Neural progenitor cell (in vitro differentiated cells): ENCODE measurements around the gene LURAP1L. TPM values are rescaled to one million over a fixed set of nuclear protein-coding genes. Genes with fewer than 3 reads are reported as not detected.
"Not testable (repeated sequence)": the region's sequence is repeated elsewhere in the genome, so short reads cannot be mapped to it uniquely, and the experiment has no call there.

Experiments
- DNase-seq: peaks from one replicate; pipeline ENCODE4 v3.0.0-alpha.2; 2016; ENCODE audit warnings: low spot score
- H2AFZ ChIP-seq: fragments of 200-600 bp; sonication (generic); replicated peaks from 2 replicates; pipeline ENCODE4 v1.6.1; 2016; ENCODE audit warnings: antibody characterized with exemption
- H3F3A ChIP-seq: fragments of 200-600 bp; sonication (generic); 2 replicates; pipeline ENCODE4 v1.6.1; 2016; ENCODE audit warnings: antibody characterized with exemption, low read depth
- H3K27ac ChIP-seq: fragments of 200-600 bp; sonication (generic); 2 replicates; pipeline ENCODE4 v1.5.1; 2016; ENCODE audit warnings: mild to moderate bottlenecking
- H3K27me3 ChIP-seq: fragments of 200-600 bp; sonication (generic); 2 replicates; pipeline ENCODE4 v1.6.1; 2016; ENCODE audit warnings: mild to moderate bottlenecking, moderate library complexity
- H3K36me3 ChIP-seq: fragments of 200-600 bp; sonication (generic); 2 replicates; pipeline ENCODE4 v1.5.1; 2016
- H3K4me1 ChIP-seq: fragments of 200-600 bp; sonication (generic); 2 replicates; pipeline ENCODE4 v1.6.1; 2016; ENCODE audit warnings: mixed run types
- H3K4me2 ChIP-seq: fragments of 200-600 bp; sonication (generic); 2 replicates; pipeline ENCODE4 v1.6.1; 2016
- H3K4me3 ChIP-seq: fragments of 200-600 bp; sonication (generic); 2 replicates; pipeline ENCODE4 v1.5.1; 2016
- H3K79me2 ChIP-seq: fragments of 200-600 bp; sonication (generic); 2 replicates; pipeline ENCODE4 v1.6.1; 2016; ENCODE audit warnings: low read depth
- H3K9ac ChIP-seq: fragments of 200-600 bp; sonication (generic); 2 replicates; pipeline ENCODE4 v1.6.1; 2016
- H3K9me3 ChIP-seq: fragments of 200-600 bp; sonication (generic); 2 replicates; pipeline ENCODE4 v1.5.1; 2016; ENCODE audit warnings: low read depth
- H4K20me1 ChIP-seq: fragments of 200-600 bp; sonication (generic); 2 replicates; pipeline ENCODE4 v1.6.1; 2016; ENCODE audit warnings: low read depth
- H3K27ac Mint-ChIP-seq: 3 replicates; pipeline ENCODE4 v1.8.0; 2021; ENCODE audit warnings: mixed read lengths
- H3K27me3 Mint-ChIP-seq: 2 replicates; pipeline ENCODE4 v1.8.0; 2022; ENCODE audit warnings: low read depth, mild to moderate bottlenecking, inconsistent platforms, moderate library complexity, mixed read lengths; ENCODE audit not compliant: insufficient read depth
- H3K36me3 Mint-ChIP-seq: 3 replicates; pipeline ENCODE4 v1.8.0; 2021; ENCODE audit warnings: mixed read lengths
- H3K4me1 Mint-ChIP-seq: 3 replicates; pipeline ENCODE4 v1.8.0; 2021; ENCODE audit warnings: mixed read lengths
- H3K4me3 Mint-ChIP-seq: 3 replicates; pipeline ENCODE4 v1.8.0; 2021; ENCODE audit warnings: mild to moderate bottlenecking, moderate library complexity, mixed read lengths
- H3K9me3 Mint-ChIP-seq: 3 replicates; pipeline ENCODE4 v1.8.0; 2020; ENCODE audit warnings: mixed read lengths
- CTCF ChIP-seq: fragments of 200-600 bp; sonication (generic); IDR thresholded peaks from 2 replicates; pipeline ENCODE4 v1.5.1; 2017; ENCODE audit warnings: antibody characterized with exemption, mild to moderate bottlenecking
- EZH2 ChIP-seq: fragments of 200-600 bp; sonication (generic); IDR thresholded peaks from 2 replicates; pipeline ENCODE4 v1.6.1; 2017; ENCODE audit warnings: antibody characterized with exemption, mild to moderate bottlenecking, moderate library complexity
- EZH2phosphoT487 ChIP-seq: fragments of 200-600 bp; sonication (generic); IDR thresholded peaks from 2 replicates; pipeline ENCODE4 v1.6.1; 2017; ENCODE audit warnings: antibody characterized with exemption
- total RNA-seq: library from RNA; depleted of rRNA; stranded (reverse); fragments of >200 nt; gene quantifications from 2 replicates; pipeline ENCODE4 v1.2.3, GENCODE V29; 2015; ENCODE audit warnings: low replicate concordance

Gene LURAP1L
- total RNA-seq, 1 donor from 2014 or later = 0.75 TPM

GRCh38 chr9:12860998-12861397 lies 86.2 kb downstream of the LURAP1L start:
- Mint-ChIP-seq H3K9me3 (no peaks in the 10 kb centered on the region), H3K27ac (no peak overlapping the region), H3K4me3 (no peak overlapping the region), H3K36me3 (no peaks in the 10 kb centered on the region), H3K4me1 (peaks cover 17% of the 10 kb centered on the region), H3K27me3 (no peaks in the 10 kb centered on the region)
- no peaks in the 10 kb centered on the region for H4K20me1 ChIP-seq
- no peak overlapping the region for H2AFZ ChIP-seq
- DNase-seq = no peak
- peaks cover 13% of the 10 kb centered on the region for H3K4me1 ChIP-seq
- H3K27ac ChIP-seq = no peak overlapping the region
- H3K27me3 ChIP-seq = no peaks in the 10 kb centered on the region
- no peaks in the 10 kb centered on the region for H3K79me2 ChIP-seq
- H3K36me3 ChIP-seq = no peaks in the 10 kb centered on the region
- H3F3A ChIP-seq = no peaks in the 10 kb centered on the region
- no peaks in the 10 kb centered on the region for H3K9me3 ChIP-seq
- H3K9ac ChIP-seq = no peak overlapping the region
- H3K4me3 ChIP-seq = no peak overlapping the region
- TF ChIP-seq CTCF (no peak), EZH2 (no peak), EZH2phosphoT487 (no peak)
- no peak overlapping the region for H3K4me2 ChIP-seq

GRCh38 chr9:12862611-12863410 lies 88.0 kb downstream of the LURAP1L start:
- Mint-ChIP-seq H3K4me3 (no peak overlapping the region), H3K27ac (no peak overlapping the region), H3K27me3 (no peaks in the 10 kb centered on the region), H3K4me1 (peaks cover 9% of the 10 kb centered on the region), H3K9me3 (peaks cover 5% of the 10 kb centered on the region), H3K36me3 (no peaks in the 10 kb centered on the region)
- H3K36me3 ChIP-seq = no peaks in the 10 kb centered on the region
- H2AFZ ChIP-seq = no peak overlapping the region
- no peak overlapping the region for H3K4me2 ChIP-seq
- H3K9me3 ChIP-seq = no peaks in the 10 kb centered on the region
- H3F3A ChIP-seq = no peaks in the 10 kb centered on the region
- no peak overlapping the region for H3K4me3 ChIP-seq
- H3K9ac ChIP-seq = no peak overlapping the region
- no peak overlapping the region for H3K27ac ChIP-seq
- TF ChIP-seq CTCF = no peak
- no peak for TF ChIP-seq EZH2
- TF ChIP-seq EZH2phosphoT487 = no peak
- no peaks in the 10 kb centered on the region for H3K27me3 ChIP-seq
- no peak for DNase-seq
- no peaks in the 10 kb centered on the region for H4K20me1 ChIP-seq
- H3K79me2 ChIP-seq = no peaks in the 10 kb centered on the region
- peaks cover 6% of the 10 kb centered on the region for H3K4me1 ChIP-seq

GRCh38 chr9:12863618-12864017 lies 88.8 kb downstream of the LURAP1L start:
- no peak overlapping the region for H3K4me2 ChIP-seq
- peaks cover 6% of the 10 kb centered on the region for H3K4me1 ChIP-seq
- H3F3A ChIP-seq = no peaks in the 10 kb centered on the region
- no peaks in the 10 kb centered on the region for H3K79me2 ChIP-seq
- Mint-ChIP-seq H3K4me1 (peaks cover 9% of the 10 kb centered on the region), H3K4me3 (no peak overlapping the region), H3K27me3 (no peaks in the 10 kb centered on the region), H3K27ac (no peak overlapping the region), H3K36me3 (peaks cover 2% of the 10 kb centered on the region), H3K9me3 (peaks cover 8% of the 10 kb centered on the region)
- no peak overlapping the region for H3K27ac ChIP-seq
- no peak for DNase-seq
- no peak overlapping the region for H3K4me3 ChIP-seq
- TF ChIP-seq EZH2 (no peak), EZH2phosphoT487 (no peak), CTCF (no peak)
- no peaks in the 10 kb centered on the region for H4K20me1 ChIP-seq
- no peaks in the 10 kb centered on the region for H3K36me3 ChIP-seq
- H3K9ac ChIP-seq = no peak overlapping the region
- no peaks in the 10 kb centered on the region for H3K27me3 ChIP-seq
- H2AFZ ChIP-seq = no peak overlapping the region
- no peaks in the 10 kb centered on the region for H3K9me3 ChIP-seq

- H3K27me3 ChIP-seq, H3K27me3 Mint-ChIP-seq: not testable (repeated sequence)
Observed at GRCh38 chr9:12865380-12865779, 90.6 kb downstream of the LURAP1L start.

More at GRCh38 chr9:12865380-12865779, 90.6 kb downstream of the LURAP1L start:
- not testable (repeated sequence) for H3K4me2 ChIP-seq, H2AFZ ChIP-seq, H3K27ac ChIP-seq, H4K20me1 ChIP-seq, H3K4me1 ChIP-seq, H3K4me3 ChIP-seq, H3K27ac Mint-ChIP-seq, H3K9ac ChIP-seq, DNase-seq, H3K36me3 Mint-ChIP-seq, H3K9me3 Mint-ChIP-seq, H3K79me2 ChIP-seq, H3K4me3 Mint-ChIP-seq, H3K9me3 ChIP-seq, H3K36me3 ChIP-seq, H3K4me1 Mint-ChIP-seq, H3F3A ChIP-seq
